Measurements from ENCODE around the gene SEPHS2. TPM values are rescaled to one million over a fixed set of nuclear protein-coding genes. Genes with fewer than 3 reads are reported as not detected.

SEPHS2 gene
- total RNA-seq, 1 experiment from 2014 or later: 53.5 TPM

- ChIA-PET POLR2A (no interaction called here), CTCF (interaction anchor here (0.6 to 5.7 kb wide), 4 partner anchors 14 to 599 kb away, joined by 3 to 73 read pairs (median 4); partner anchors contain the start of gene DCTPP1)
- TF ChIP-seq, protein P1, sequence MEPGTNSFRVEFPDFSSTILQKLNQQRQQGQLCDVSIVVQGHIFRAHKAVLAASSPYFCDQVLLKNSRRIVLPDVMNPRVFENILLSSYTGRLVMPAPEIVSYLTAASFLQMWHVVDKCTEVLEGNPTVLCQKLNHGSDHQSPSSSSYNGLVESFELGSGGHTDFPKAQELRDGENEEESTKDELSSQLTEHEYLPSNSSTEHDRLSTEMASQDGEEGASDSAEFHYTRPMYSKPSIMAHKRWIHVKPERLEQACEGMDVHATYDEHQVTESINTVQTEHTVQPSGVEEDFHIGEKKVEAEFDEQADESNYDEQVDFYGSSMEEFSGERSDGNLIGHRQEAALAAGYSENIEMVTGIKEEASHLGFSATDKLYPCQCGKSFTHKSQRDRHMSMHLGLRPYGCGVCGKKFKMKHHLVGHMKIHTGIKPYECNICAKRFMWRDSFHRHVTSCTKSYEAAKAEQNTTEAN (CRISPR knock-in tag; IDR thresholded peaks at IDR 0.05): no peak
- TF ChIP-seq, protein P2, sequence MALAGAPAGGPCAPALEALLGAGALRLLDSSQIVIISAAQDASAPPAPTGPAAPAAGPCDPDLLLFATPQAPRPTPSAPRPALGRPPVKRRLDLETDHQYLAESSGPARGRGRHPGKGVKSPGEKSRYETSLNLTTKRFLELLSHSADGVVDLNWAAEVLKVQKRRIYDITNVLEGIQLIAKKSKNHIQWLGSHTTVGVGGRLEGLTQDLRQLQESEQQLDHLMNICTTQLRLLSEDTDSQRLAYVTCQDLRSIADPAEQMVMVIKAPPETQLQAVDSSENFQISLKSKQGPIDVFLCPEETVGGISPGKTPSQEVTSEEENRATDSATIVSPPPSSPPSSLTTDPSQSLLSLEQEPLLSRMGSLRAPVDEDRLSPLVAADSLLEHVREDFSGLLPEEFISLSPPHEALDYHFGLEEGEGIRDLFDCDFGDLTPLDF (CRISPR knock-in tag; IDR thresholded peaks at IDR 0.05): no peak
- TF ChIP-seq ESRRA (CRISPR knock-in tag; IDR thresholded peaks at IDR 0.05; ENCODE audit: borderline replicate concordance): no peak
- no peak for TF ChIP-seq GRHL2 (CRISPR knock-in tag; IDR thresholded peaks at IDR 0.05; ENCODE audit: insufficient replicate concordance, severe bottlenecking)
- DNase-seq (ENCODE audit: low spot score) (no peak), ATAC-seq (no peak)
- Mint-ChIP-seq H3K36me3 (peaks cover 31% of the 10 kb centered on the region), H3K9me3 (no peaks in the 10 kb centered on the region), H3K27me3 (ENCODE audit: low read depth) (no peaks in the 10 kb centered on the region), H3K4me3 (no peak overlapping the region), H3K4me1 (peaks cover 9% of the 10 kb centered on the region), H3K27ac (no peak overlapping the region)
Measured at GRCh38 chr16:30416047-30416603, 29.5 kb downstream of the SEPHS2 start.

- POLR2A ChIA-PET: no interaction called here
- ATAC-seq: no peak
- Mint-ChIP-seq H3K9me3 (no peaks in the 10 kb centered on the region), H3K4me1 (peaks cover 14% of the 10 kb centered on the region), H3K36me3 (peaks cover 21% of the 10 kb centered on the region), H3K27ac (no peak overlapping the region), H3K4me3 (no peak overlapping the region), H3K27me3 (ENCODE audit: low read depth) (no peaks in the 10 kb centered on the region)
- TF ChIP-seq, protein P3, sequence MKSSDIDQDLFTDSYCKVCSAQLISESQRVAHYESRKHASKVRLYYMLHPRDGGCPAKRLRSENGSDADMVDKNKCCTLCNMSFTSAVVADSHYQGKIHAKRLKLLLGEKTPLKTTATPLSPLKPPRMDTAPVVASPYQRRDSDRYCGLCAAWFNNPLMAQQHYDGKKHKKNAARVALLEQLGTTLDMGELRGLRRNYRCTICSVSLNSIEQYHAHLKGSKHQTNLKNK (CRISPR knock-in tag; IDR thresholded peaks at IDR 0.05): no peak
- TF ChIP-seq TCF7 (CRISPR knock-in tag; IDR thresholded peaks at IDR 0.05; ENCODE audit: low read depth) (no peak), ERG (CRISPR knock-in tag; IDR thresholded peaks at IDR 0.05) (no peak), NFATC4 (CRISPR knock-in tag; IDR thresholded peaks at IDR 0.05) (no peak)
- CTCF ChIA-PET: interaction anchor here (0.9 to 1.1 kb wide), 2 partner anchors 16 to 302 kb away, joined by 3 read pairs; partner anchors contain the start of gene DCTPP1
- DNase-seq (ENCODE audit: low spot score): no peak
Measured at GRCh38 chr16:30414159-30414558, 31.5 kb downstream of the SEPHS2 start.

GRCh38 chr16:30413112-30413806 is 32.4 kb downstream of the SEPHS2 start:
- Mint-ChIP-seq H3K4me3 (no peak overlapping the region), H3K27ac (no peak overlapping the region), H3K27me3 (ENCODE audit: low read depth) (no peaks in the 10 kb centered on the region), H3K4me1 (peaks cover 16% of the 10 kb centered on the region), H3K36me3 (peaks cover 21% of the 10 kb centered on the region), H3K9me3 (no peaks in the 10 kb centered on the region)
- ChIA-PET CTCF (interaction anchor here (1.1 kb wide), 1 partner anchor 301 kb away, joined by 3 read pairs; no protein-coding TSS in a partner anchor), POLR2A (no interaction called here)
- DNase-seq (ENCODE audit: low spot score) (no peak), ATAC-seq (no peak)
- TF ChIP-seq HMGA2 (CRISPR knock-in tag; IDR thresholded peaks at IDR 0.05): no peak
- TF ChIP-seq MXD4 (CRISPR knock-in tag; IDR thresholded peaks at IDR 0.05; ENCODE audit: borderline replicate concordance): no peak
- TF ChIP-seq CREM (CRISPR knock-in tag; IDR thresholded peaks at IDR 0.05): no peak
- no peak for TF ChIP-seq RORB (CRISPR knock-in tag; IDR thresholded peaks at IDR 0.05)
- no peak for TF ChIP-seq ERG (CRISPR knock-in tag; IDR thresholded peaks at IDR 0.05)
- no peak for TF ChIP-seq TP53 (CRISPR knock-in tag; IDR thresholded peaks at IDR 0.05)
- TF ChIP-seq, protein P4, sequence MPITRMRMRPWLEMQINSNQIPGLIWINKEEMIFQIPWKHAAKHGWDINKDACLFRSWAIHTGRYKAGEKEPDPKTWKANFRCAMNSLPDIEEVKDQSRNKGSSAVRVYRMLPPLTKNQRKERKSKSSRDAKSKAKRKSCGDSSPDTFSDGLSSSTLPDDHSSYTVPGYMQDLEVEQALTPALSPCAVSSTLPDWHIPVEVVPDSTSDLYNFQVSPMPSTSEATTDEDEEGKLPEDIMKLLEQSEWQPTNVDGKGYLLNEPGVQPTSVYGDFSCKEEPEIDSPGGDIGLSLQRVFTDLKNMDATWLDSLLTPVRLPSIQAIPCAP (CRISPR knock-in tag; IDR thresholded peaks at IDR 0.05): no peak
- no peak for TF ChIP-seq SMAD3 (CRISPR knock-in tag; IDR thresholded peaks at IDR 0.05; ENCODE audit: borderline replicate concordance)
- TF ChIP-seq NFE2L1 (CRISPR knock-in tag; IDR thresholded peaks at IDR 0.05): no peak
- no peak for TF ChIP-seq PRDM15 (CRISPR knock-in tag; IDR thresholded peaks at IDR 0.05)
- no peak for TF ChIP-seq NR1H2 (CRISPR knock-in tag; IDR thresholded peaks at IDR 0.05)
- TF ChIP-seq IRF2 (CRISPR knock-in tag; IDR thresholded peaks at IDR 0.05; ENCODE audit: borderline replicate concordance, low read depth): no peak
- TF ChIP-seq ELF4 (CRISPR knock-in tag; IDR thresholded peaks at IDR 0.05; ENCODE audit: low read depth): no peak
